ENCODE results near the gene DAP3.
"Not testable (repeated sequence)": the region's sequence is repeated elsewhere in the genome, so short reads cannot be mapped to it uniquely, and the experiment has no call there.

Gene DAP3

DNA sequence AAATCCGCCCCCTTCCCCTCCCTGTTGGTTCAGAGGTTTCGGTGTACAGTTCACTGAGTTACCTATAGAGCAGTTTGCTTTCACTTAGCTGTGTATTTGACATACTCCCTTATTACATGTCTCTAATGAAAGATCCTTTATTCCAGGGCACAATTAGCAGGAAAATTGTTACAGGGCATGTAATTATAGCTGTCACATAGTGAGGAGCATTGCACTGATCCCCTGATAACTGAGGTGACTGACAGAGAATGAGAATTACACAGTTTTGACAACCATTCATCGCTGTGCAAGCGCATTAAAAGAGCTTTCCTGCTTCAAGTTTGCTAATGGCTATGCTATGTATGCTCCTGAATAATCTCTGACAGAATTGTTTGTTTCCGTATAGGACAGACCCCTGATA is 26.9 kb downstream of the DAP3 start:
- H3K27ac Mint-ChIP-seq = peak overlapping the region; percentile 50

DNA sequence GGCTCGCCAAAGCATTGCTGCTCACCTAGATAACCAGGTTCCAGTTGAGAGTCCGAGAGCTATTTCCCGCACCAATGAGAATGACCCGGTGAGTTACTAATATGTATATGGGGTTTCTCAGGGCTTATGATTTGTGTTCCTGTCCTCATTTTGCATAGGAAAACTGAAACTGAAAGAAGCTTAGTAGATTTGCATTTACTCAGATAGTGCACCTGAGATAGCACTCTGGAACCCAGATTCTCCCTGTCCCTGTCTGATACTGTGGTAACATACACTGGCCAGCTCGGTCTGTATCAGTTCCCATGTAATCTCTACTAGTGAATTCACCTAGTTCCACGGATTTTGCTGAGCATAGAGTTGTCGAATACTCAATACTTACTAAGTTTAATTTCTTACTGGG is 28.1 kb downstream of the DAP3 start:
- H3K27me3 Mint-ChIP-seq (ENCODE audit: low read depth) = no peaks in the 10 kb centered on the region
- H3K36me3 Mint-ChIP-seq (ENCODE audit: low read depth) = peaks cover 36% of the 10 kb centered on the region
- H3K4me1 Mint-ChIP-seq (ENCODE audit: low read depth) = peaks cover 18% of the 10 kb centered on the region
- peak overlapping the region; percentile 41 for H3K27ac Mint-ChIP-seq
- H3K4me3 Mint-ChIP-seq = no peak overlapping the region
- H3K9me3 Mint-ChIP-seq = no peaks in the 10 kb centered on the region
- no peak for DNase-seq (ENCODE audit: low spot score)

More for the DNA sequence above, 26.9 kb downstream of the DAP3 start:
- Mint-ChIP-seq H3K9me3 (no peaks in the 10 kb centered on the region), H3K27me3 (ENCODE audit: low read depth) (no peaks in the 10 kb centered on the region), H3K4me3 (no peak overlapping the region), H3K4me1 (ENCODE audit: low read depth) (peaks cover 19% of the 10 kb centered on the region), H3K36me3 (ENCODE audit: low read depth) (peaks cover 38% of the 10 kb centered on the region)
- DNase-seq (ENCODE audit: low spot score) = no peak

DNA sequence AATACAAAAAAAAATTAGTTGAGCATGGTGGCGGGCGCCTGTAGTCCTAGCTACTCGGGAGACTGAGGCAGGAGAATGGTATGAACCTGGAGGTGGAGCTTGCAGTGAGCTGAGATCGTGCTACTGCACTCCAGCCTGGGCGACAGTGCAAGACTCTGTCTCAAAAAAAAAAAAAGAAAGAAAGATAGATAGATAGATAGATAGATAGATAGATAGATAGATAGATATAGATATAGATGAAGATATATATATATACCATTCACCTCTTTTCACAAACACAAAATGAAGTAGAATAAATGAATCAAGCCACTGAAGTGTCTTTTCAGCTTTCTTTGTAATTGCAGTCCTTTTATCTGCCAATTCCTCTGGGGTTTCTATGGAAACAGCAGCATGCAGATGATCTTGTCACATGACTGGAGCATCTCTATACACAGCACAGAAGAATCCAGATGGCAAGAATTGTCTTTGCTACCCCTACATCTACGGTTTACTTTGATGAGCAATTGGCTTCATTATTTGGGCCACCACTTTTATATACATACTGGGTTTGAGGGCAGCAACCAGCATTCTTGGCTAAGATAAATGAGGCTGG is 29.7 kb downstream of the DAP3 start:
- not testable (repeated sequence) for H3K27ac Mint-ChIP-seq; H3K9me3 Mint-ChIP-seq; H3K27me3 Mint-ChIP-seq (ENCODE audit: low read depth); H3K4me3 Mint-ChIP-seq; DNase-seq (ENCODE audit: low spot score)
- Mint-ChIP-seq H3K4me1 (ENCODE audit: low read depth) (peaks cover 15% of the 10 kb centered on the region), H3K36me3 (ENCODE audit: low read depth) (peaks cover 26% of the 10 kb centered on the region)

DNA sequence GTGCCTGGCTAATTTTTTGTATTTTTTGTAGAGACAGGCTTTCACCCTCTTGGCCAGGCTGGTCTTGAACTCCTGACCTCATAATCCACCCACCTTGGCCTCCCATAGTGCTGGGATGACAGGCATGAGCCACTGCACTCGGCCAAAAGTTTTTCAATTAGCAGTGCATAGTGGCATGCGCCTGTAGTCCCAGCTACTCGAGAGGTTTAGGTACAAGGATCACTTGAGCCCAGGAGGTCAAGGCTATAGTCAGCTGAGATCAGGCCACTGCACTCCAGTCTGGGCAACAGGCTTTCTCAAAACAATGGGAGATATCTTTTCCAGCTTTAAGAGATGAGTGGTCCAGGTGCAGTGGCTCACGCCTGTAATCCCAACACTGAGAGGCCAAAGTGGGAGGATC is 30.8 kb downstream of the DAP3 start:
- no peaks in the 10 kb centered on the region for H3K27me3 Mint-ChIP-seq (ENCODE audit: low read depth)
- H3K9me3 Mint-ChIP-seq = no peaks in the 10 kb centered on the region
- no peak overlapping the region for H3K27ac Mint-ChIP-seq
- DNase-seq (ENCODE audit: low spot score) = no peak
- no peak overlapping the region for H3K4me3 Mint-ChIP-seq
- H3K4me1 Mint-ChIP-seq (ENCODE audit: low read depth) = peaks cover 13% of the 10 kb centered on the region
- peaks cover 23% of the 10 kb centered on the region for H3K36me3 Mint-ChIP-seq (ENCODE audit: low read depth)

DNA sequence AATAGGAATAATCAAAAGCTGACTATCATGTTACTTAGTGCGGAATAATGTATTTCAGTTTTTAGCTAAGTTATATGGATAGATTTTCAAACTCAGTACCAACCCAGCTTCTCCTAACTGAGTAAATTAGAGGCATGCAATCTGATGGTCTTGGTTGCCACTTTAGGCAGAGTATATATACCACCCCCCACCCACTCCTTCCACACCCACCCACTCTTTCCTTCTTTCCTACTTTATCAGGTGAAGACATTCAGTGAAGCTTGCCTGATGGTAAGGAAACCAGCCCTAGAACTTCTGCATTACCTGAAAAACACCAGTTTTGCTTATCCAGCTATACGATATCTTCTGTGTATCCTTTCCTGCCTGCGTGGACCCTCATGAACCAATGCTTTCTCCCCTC is 36.3 kb downstream of the DAP3 start:
- H3K4me3 Mint-ChIP-seq = no peak overlapping the region
- no peaks in the 10 kb centered on the region for H3K9me3 Mint-ChIP-seq
- H3K4me1 Mint-ChIP-seq (ENCODE audit: low read depth) = no peaks in the 10 kb centered on the region
- no peak for DNase-seq (ENCODE audit: low spot score)
- no peaks in the 10 kb centered on the region for H3K27me3 Mint-ChIP-seq (ENCODE audit: low read depth)
- H3K36me3 Mint-ChIP-seq (ENCODE audit: low read depth) = peaks cover 14% of the 10 kb centered on the region
- H3K27ac Mint-ChIP-seq = no peak overlapping the region

DNA sequence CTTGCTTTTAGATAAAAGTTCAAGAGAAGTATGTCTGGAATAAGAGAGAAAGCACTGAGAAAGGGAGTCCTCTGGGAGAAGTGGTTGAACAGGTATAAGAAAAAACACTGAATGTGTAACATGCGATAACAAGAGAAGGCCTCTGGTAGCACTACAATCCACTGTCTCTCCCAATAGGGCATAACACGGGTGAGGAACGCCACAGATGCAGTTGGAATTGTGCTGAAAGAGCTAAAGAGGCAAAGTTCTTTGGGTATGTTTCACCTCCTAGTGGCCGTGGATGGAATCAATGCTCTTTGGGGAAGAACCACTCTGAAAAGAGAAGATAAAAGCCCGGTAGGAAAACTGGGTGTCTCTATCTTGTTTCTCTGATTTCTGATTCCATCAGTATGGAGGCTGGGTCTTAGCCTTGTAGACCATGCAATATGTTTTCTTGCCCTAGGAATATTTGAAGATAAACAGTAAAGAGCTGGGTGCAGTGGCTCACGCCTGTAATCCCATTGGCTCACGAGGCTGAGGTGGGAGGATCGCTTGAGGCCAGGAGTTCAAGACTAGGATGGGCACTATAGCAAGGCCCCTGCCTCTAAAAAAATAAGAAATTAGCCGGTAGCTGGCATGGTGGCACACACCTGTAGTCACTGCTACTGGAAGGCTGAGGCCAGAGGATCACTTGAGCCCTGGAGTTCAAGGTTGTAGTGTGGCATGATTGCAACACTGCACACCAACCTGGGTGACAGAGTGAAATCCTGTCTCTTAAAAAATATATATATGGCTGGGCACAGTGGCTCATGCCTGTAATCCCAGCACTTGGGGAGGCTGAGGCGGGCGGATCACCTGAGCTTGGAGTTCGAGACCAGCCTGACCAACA is 40.4 kb downstream of the DAP3 start:
- no peaks in the 10 kb centered on the region for H3K9me3 Mint-ChIP-seq
- no peak overlapping the region for H3K27ac Mint-ChIP-seq
- no peaks in the 10 kb centered on the region for H3K4me1 Mint-ChIP-seq (ENCODE audit: low read depth)
- no peaks in the 10 kb centered on the region for H3K27me3 Mint-ChIP-seq (ENCODE audit: low read depth)
- peak; percentile 8 for DNase-seq (ENCODE audit: low spot score)
- H3K4me3 Mint-ChIP-seq = no peak overlapping the region
- peaks cover 31% of the 10 kb centered on the region for H3K36me3 Mint-ChIP-seq (ENCODE audit: low read depth)

DNA sequence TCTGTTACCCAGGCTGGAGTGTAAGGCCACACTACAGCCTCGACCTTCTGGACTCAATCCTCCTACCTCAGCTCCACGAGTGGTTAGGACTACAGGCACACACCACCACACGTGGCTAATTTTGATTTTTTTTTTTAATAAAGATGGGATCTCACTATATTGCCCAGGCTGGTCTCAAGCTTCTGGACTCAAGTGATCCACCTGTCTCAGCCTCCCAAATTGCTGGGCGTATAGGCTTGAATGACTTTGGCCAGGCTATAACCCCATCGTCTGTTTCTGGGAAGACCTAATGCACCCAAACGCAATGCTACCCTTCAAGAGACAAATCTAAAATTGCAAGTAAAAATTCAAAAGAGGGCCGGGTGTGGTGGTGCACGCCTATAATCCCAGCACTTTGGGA is 52.1 kb downstream of the DAP3 start:
- Mint-ChIP-seq H3K4me3 (no peak overlapping the region), H3K36me3 (ENCODE audit: low read depth) (peaks cover 14% of the 10 kb centered on the region), H3K4me1 (ENCODE audit: low read depth) (peaks cover 4% of the 10 kb centered on the region), H3K27me3 (ENCODE audit: low read depth) (no peaks in the 10 kb centered on the region), H3K27ac (no peak overlapping the region), H3K9me3 (no peaks in the 10 kb centered on the region)
- no peak for DNase-seq (ENCODE audit: low spot score)

DNA sequence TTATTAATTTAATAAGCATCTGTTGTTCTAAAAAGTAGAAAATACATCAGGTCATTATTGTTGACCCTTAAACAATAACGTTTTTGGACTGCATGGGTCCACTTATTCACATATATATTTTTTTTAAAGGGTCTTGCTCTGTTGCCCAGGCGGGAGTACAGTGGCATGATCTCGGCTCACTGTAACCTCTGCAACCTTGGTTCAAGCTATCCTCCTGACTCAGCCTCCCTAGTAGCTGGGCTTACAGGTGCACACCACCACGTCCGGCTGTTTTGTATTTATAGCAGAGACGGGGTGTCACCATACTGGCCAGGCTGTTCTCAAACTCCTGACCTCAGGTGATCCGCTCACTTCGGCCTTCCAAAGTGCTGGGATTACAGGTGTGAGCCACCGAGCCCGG is 53.0 kb downstream of the DAP3 start:
- H3K27me3 Mint-ChIP-seq (ENCODE audit: low read depth) = no peaks in the 10 kb centered on the region
- H3K27ac Mint-ChIP-seq = no peak overlapping the region
- no peak for DNase-seq (ENCODE audit: low spot score)
- no peak overlapping the region for H3K4me3 Mint-ChIP-seq
- H3K9me3 Mint-ChIP-seq = no peaks in the 10 kb centered on the region
- H3K36me3 Mint-ChIP-seq (ENCODE audit: low read depth) = peaks cover 6% of the 10 kb centered on the region
- H3K4me1 Mint-ChIP-seq (ENCODE audit: low read depth) = peaks cover 4% of the 10 kb centered on the region

DNA sequence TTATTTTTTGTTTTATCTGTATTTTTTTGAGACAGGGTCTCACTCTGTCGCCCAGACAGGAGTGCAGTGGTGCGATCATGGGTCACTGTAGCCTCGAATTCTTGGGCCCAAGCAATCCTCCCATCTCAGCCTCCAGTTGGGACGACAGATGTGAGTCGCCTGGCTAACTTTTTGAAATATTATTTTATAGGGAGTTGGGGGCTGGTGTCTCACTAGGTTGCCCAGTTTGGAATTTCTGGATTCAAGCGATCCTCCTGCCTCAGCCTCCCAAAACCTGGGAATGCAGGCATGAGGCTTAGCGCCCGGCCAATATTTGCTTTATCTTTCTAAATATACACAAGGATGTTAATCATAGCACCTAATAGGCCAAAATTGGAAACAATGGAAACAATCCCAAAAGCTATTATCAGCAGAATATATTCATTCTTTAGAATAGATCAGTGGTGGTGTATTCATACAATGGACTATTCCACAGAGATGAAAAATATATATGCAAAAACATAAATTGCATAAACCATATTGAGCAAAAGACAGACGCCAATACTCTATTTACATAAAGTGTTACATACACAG is 55.9 kb downstream of the DAP3 start:
- peaks cover 4% of the 10 kb centered on the region for H3K4me1 Mint-ChIP-seq (ENCODE audit: low read depth)
- peak overlapping the region; percentile 89 for H3K27ac Mint-ChIP-seq
- H3K36me3 Mint-ChIP-seq (ENCODE audit: low read depth) = peaks cover 11% of the 10 kb centered on the region
- peak overlapping the region; percentile 91 for H3K4me3 Mint-ChIP-seq
- DNase-seq (ENCODE audit: low spot score) = no peak
- no peaks in the 10 kb centered on the region for H3K9me3 Mint-ChIP-seq
- no peaks in the 10 kb centered on the region for H3K27me3 Mint-ChIP-seq (ENCODE audit: low read depth)

DNA sequence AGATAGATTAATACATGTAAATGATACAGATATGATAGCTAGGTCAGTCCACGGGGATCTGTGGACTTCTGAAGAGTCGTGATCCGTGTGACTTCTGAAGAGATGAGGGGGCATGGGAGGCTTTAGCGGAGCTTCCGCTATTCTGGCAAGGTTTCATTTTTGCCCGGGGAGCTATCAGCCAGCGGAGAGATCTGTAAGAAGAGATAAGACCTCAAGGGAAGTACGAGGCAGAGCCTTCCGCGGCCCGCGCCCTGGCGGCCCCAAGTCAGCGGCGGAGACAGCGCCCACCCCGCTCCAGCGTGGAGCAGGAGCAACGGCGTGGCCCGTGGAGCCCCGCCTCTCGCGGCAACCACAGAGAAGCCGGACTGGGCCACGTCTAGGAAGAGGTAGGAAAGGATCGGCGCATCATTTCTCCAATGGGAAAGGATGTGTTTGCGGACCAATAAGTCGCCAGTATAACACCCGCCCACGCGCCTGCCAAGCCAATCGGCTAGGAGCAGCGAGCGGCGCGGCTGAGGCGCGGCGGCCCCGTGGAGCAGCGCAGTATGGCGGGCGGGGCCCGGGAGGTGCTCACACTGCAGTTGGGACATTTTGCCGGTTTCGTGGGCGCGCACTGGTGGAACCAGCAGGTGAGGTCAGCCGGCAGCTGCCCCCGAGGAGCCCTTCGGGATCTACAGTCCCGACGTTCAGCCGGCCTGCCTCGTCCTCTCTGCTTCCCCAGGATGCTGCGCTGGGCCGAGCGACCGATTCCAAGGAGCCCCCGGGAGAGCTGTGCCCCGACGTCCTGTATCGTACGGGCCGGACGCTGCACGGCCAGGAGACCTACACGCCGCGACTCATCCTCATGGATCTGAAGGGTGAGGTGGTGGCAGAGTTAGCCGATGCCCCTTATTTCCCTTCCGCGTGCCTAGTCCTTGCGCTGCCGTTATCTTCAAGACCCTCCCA is 56.7 kb downstream of the DAP3 start:
- Mint-ChIP-seq H3K36me3 (ENCODE audit: low read depth) (peaks cover 12% of the 10 kb centered on the region), H3K4me3 (peak overlapping the region; percentile 91), H3K27ac (peak overlapping the region; percentile 89)
- not testable (repeated sequence) for H3K27me3 Mint-ChIP-seq (ENCODE audit: low read depth); H3K9me3 Mint-ChIP-seq; H3K4me1 Mint-ChIP-seq (ENCODE audit: low read depth)
- DNase-seq (ENCODE audit: low spot score) = peak; percentile 98

DNA sequence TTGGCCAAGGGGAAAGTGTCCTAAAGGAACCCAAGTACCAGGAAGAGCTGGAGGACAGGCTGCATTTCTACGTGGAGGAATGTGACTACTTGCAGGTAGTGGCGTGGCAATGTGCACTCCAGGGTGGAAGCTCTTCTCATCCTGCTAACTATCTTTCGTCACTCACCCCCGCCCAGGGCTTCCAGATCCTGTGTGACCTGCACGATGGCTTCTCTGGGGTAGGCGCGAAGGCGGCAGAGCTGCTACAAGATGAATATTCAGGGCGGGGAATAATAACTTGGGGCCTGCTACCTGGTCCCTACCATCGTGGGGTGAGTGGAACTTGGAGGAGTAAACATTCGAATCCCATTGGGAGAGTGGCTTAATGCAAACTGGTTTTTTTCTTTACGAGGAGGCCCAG is 58.7 kb downstream of the DAP3 start:
- H3K4me3 Mint-ChIP-seq = peak overlapping the region; percentile 4
- not testable (repeated sequence) for DNase-seq (ENCODE audit: low spot score); H3K27me3 Mint-ChIP-seq (ENCODE audit: low read depth); H3K27ac Mint-ChIP-seq; H3K9me3 Mint-ChIP-seq; H3K4me1 Mint-ChIP-seq (ENCODE audit: low read depth)
- H3K36me3 Mint-ChIP-seq (ENCODE audit: low read depth) = peaks cover 24% of the 10 kb centered on the region

DNA sequence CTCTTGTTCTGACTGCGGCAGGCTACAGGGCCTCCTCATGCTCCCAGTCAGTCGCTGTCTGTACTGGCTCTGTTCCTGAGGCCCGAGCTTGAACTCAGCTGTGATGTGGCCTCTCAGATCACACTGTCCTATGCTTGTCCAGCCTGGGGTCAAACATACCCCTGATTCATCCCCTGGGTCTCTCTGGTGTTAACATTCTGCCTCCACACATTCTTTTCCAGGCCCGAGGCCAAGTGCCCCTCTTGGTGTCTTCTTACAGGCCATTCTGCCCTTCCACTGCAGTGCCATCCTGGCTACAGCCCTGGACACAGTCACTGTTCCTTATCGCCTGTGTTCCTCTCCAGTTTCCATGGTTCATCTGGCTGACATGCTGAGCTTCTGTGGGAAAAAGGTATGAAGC is 59.2 kb downstream of the DAP3 start:
- H3K4me1 Mint-ChIP-seq (ENCODE audit: low read depth); H3K27ac Mint-ChIP-seq; H3K27me3 Mint-ChIP-seq (ENCODE audit: low read depth); DNase-seq (ENCODE audit: low spot score); H3K9me3 Mint-ChIP-seq: not testable (repeated sequence)
- peak overlapping the region; percentile 4 for H3K4me3 Mint-ChIP-seq
- H3K36me3 Mint-ChIP-seq (ENCODE audit: low read depth) = peaks cover 26% of the 10 kb centered on the region

DNA sequence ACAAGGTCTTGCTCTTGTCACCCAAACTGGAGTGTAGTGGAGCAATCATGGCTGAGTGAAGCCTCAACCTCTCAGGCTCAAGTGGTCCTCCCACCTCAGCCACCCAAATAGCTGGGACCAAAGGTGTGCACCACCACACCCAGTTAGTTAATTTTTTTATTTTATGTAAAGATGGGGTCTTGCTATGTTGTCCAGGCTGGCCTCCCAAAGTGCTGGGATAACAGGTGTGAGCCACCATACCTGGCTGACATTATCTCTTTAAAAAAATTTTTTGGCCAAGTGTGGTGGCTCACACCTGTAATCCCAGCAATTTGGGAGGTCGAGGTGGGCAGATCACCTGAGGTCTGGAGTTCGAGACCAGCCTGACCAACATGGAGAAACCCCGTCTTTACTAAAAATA is 70.1 kb downstream of the DAP3 start:
- H3K4me3 Mint-ChIP-seq; H3K27ac Mint-ChIP-seq; H3K4me1 Mint-ChIP-seq (ENCODE audit: low read depth); H3K27me3 Mint-ChIP-seq (ENCODE audit: low read depth); DNase-seq (ENCODE audit: low spot score); H3K9me3 Mint-ChIP-seq: not testable (repeated sequence)
- peaks cover 56% of the 10 kb centered on the region for H3K36me3 Mint-ChIP-seq (ENCODE audit: low read depth)

All from T-helper 2 cell treated with Interferon-gamma antibody and Interleukin-4, amounts not matched to agents 5 μg/mL and 100 μg/mL, for 36 hours (primary cell).